Tibial nerve (tissue), 4 donors: Measurements from ENCODE around the gene IP6K2. TPM values are rescaled to one million over a fixed set of nuclear protein-coding genes. Genes with fewer than 3 reads are reported as not detected.

Experiments used
- DNase-seq, 2 donors: peaks; one replicate each; pipeline ENCODE4 v3.0.0-alpha.2; 2019; ENCODE audit warnings: low spot score in 2 of 2
- H3K27ac ChIP-seq, 4 donors: fragments of 200-600 bp; sonication (generic) in 3 of 4; one replicate each; pipeline ENCODE4 v1.5.1; 2017 to 2019; ENCODE audit warnings: mild to moderate bottlenecking in 1 of 4
- H3K27me3 ChIP-seq, 2 donors: fragments of 200-600 bp; sonication (generic) in 1 of 2; one replicate each; pipeline versions ENCODE4 v1.5.1 to v1.6.0; 2017 to 2019
- H3K36me3 ChIP-seq, 3 donors: fragments of 200-600 bp; sonication (generic); one replicate each; pipeline ENCODE4 v1.5.1; 2018 to 2019
- H3K4me1 ChIP-seq, 4 donors: fragments of 200-600 bp; sonication (generic) in 3 of 4; one replicate each; pipeline ENCODE4 v1.5.1; 2017 to 2019
- H3K4me3 ChIP-seq, 4 donors: fragments of 200-600 bp; sonication (generic) in 3 of 4; one replicate each; pipeline ENCODE4 v1.5.1; 2017 to 2019; ENCODE audit warnings: mild to moderate bottlenecking in 1 of 4, moderate library complexity in 1 of 4
- H3K9me3 ChIP-seq, 4 donors: fragments of 200-600 bp; sonication (generic) in 3 of 4; one replicate each; pipeline ENCODE4 v1.5.1; 2017 to 2019
- EP300 ChIP-seq, 2 donors: sonication (generic); formaldehyde crosslinking; IDR thresholded peaks; one replicate each; pipeline ENCODE4 v1.6.1; 2017; ENCODE audit warnings: antibody characterized with exemption in 2 of 2, mild to moderate bottlenecking in 1 of 2
- POLR2A ChIP-seq, 2 donors: fragments of 450-650 bp; IDR thresholded peaks; one replicate each; pipeline ENCODE4 v1.6.1; 2017; ENCODE audit warnings: antibody characterized with exemption in 2 of 2, mild to moderate bottlenecking in 2 of 2, moderate library complexity in 2 of 2
- WGBS, 2 donors: methylation state at CpG; one replicate each; pipeline ENCODE4 v1.1.5; 2018; 5-methylcytosine and 5-hydroxymethylcytosine counted together
- total RNA-seq, 4 donors: library from RNA; depleted of rRNA; stranded (reverse); fragments of >200 nt; gene quantifications; one replicate each; pipeline ENCODE4 v1.1.0, GENCODE V29; 2016
- TF ChIP-seq, protein P1 (sequence below), 5 experiments: fragments of 200-600 bp in 3 of 5; fragments of 450-650 bp in 2 of 5; sonication (generic) in 3 of 5; IDR thresholded peaks; one replicate each; pipeline ENCODE4 v1.5.1; 2016 to 2019; ENCODE audit warnings: antibody characterized with exemption in 5 of 5, mild to moderate bottlenecking in 3 of 5, moderate library complexity in 2 of 5

IP6K2 gene
- total RNA-seq, 4 donors from 2014 or later = 130 to 202 (median 171) TPM

DNA sequence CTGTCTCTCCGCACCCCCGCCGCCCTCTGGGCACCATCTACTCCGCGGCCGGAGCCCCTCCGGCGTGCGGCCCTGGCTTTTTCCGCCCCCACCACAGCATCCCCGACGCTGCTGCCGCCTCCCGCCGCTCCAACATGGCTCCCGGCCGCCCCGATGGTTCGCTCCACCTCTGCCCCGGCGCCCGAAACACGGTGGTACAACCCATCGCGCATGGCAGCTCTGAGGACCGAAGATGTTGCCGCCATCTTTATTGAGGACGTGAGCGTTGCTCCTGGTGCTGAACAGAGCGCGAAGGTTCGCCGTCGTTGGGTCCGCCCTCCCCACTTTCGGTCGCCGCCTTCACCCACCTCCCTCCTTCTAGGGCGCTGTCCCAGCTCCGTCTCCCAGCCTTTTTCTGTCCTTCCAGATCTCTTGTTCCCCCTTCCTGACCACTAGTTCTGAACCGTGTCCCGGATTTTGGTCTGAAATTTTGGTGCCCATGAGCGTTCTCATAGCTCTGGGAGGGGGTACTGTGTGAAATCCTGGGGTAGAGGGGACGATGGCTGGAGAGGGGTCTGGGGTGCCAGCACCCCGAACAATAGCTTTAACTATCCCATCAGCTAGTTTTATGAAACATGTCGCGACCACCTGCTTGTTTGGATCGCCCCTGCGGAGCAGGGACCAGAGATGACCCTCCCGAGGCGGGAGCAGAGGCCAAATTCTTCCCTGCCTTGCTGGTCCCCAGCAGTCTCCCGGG, 54.1 kb downstream of the IP6K2 start, which contains the start of gene CELSR3:
Gene CELSR3 (minus strand): TSS at position 134 of the 736 bp plus-strand sequence. CDS start 252 bp downstream, outside the sequence.
- Histone ChIP-seq H3K4me3 (peak within 1 kb of the TSS; percentile 47 to 60 (median 54)), H3K27ac (peak within 1 kb of the TSS; percentile 75 to 98 (median 92)), H3K36me3 (no peaks in the 10 kb centered on the region), H3K27me3 (peaks cover 0 to 20% of the 10 kb centered on the region in 2 donors), H3K9me3 (no peaks in the 10 kb centered on the region), H3K4me1 (peaks cover 0 to 33% (median 8%) of the 10 kb centered on the region in 4 donors)
- WGBS, 2 donors = 1% methylated on average over 24 to 38 of the region's 52 CpGs
- TF ChIP-seq POLR2A (IDR thresholded peaks at IDR 0.05) (peak; percentile 35 to 47), EP300 (IDR thresholded peaks at IDR 0.05) (peak in 1 of 2 donors; percentile 74)
- TF ChIP-seq, protein P1, sequence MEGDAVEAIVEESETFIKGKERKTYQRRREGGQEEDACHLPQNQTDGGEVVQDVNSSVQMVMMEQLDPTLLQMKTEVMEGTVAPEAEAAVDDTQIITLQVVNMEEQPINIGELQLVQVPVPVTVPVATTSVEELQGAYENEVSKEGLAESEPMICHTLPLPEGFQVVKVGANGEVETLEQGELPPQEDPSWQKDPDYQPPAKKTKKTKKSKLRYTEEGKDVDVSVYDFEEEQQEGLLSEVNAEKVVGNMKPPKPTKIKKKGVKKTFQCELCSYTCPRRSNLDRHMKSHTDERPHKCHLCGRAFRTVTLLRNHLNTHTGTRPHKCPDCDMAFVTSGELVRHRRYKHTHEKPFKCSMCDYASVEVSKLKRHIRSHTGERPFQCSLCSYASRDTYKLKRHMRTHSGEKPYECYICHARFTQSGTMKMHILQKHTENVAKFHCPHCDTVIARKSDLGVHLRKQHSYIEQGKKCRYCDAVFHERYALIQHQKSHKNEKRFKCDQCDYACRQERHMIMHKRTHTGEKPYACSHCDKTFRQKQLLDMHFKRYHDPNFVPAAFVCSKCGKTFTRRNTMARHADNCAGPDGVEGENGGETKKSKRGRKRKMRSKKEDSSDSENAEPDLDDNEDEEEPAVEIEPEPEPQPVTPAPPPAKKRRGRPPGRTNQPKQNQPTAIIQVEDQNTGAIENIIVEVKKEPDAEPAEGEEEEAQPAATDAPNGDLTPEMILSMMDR (IDR thresholded peaks at IDR 0.05) = no peak
- DNase-seq = peak; percentile 49 to 57

DNA sequence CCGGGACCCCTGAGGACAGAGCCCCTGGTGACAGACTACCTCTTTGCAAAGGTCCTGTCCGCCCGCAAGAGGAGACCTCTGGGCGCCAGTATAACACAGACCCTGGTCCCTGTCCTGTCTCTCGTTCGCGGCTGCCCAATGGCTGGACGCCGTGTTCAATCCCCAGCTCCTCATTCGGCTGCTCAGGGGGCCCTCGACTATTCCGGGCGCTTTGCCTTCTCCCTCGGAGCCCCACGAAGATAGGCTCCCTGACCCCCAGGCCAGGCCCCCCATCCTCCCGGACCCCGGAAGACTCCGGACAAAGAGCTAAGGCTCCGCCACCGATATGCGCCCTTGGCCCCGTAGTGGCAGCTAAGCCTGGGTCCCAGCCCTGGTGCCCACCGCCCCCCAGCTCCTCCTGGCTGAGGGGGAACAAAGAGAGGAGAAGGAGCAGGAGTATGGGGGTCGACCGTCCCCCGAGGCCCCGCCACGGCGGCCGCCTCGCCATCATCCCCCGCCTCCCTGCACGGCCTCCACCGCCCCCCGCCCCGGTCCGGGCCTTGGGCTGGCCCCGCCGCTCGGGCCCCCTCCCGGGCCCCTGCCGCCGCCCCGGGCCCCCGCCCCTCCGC, 54.8 kb downstream of the IP6K2 start:
- H3K4me3 ChIP-seq = peak overlapping the region; percentile 47 to 60 (median 54)
- peak overlapping the region in 2 of 4 donors; percentile 93 to 98 for H3K27ac ChIP-seq
- DNase-seq = no peak
- peaks cover 0 to 20% of the 10 kb centered on the region in 2 donors for H3K27me3 ChIP-seq
- WGBS, 2 donors = 3 to 5% methylated on average over 10 to 19 of the region's 46 CpGs
- no peaks in the 10 kb centered on the region for H3K36me3 ChIP-seq
- H3K9me3 ChIP-seq = no peaks in the 10 kb centered on the region
- peaks cover 0 to 33% (median 8%) of the 10 kb centered on the region in 4 donors for H3K4me1 ChIP-seq
- TF ChIP-seq EP300 (IDR thresholded peaks at IDR 0.05) = no peak
- TF ChIP-seq POLR2A (IDR thresholded peaks at IDR 0.05) = no peak
- TF ChIP-seq, protein P1 (IDR thresholded peaks at IDR 0.05) = no peak

DNA sequence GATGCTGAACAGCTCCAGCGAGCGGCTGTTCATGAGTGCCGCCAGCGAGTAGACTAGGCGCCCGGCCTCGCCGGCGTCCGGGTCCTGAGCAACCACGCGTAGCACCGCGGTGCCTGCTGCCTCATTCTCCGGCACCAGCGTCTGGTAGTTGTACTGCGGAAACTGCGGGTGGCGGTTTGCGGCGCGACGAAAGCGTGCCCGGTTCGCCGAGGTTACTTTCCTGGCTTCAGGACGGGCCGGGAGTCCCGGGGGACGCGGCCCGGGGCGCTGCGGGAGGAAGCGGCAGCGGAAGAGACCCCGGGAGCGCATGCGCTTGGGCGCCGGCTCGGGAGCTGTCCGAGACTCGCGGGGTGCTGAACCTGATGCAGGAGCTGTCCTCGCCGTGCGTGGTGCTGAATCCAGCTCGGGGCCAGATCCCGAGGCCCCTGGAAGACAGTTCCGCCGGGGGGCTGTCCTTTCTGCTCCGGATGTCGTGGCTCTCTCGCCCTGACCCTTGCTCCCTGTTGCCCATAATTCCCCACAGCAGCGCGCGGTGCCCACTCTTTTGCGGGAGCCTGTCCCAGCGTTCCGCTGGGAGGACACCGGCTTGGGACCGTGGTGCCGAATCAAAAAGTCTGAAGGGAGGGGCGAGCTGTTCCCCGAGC, 55.4 kb downstream of the IP6K2 start:
- Histone ChIP-seq H3K36me3 (no peaks in the 10 kb centered on the region), H3K27ac (no peak overlapping the region), H3K4me1 (peaks cover 0 to 36% (median 8%) of the 10 kb centered on the region in 4 donors), H3K4me3 (peak overlapping the region; percentile 11 to 43 (median 38)), H3K9me3 (no peaks in the 10 kb centered on the region), H3K27me3 (peaks cover 0 to 20% of the 10 kb centered on the region in 2 donors)
- TF ChIP-seq EP300 (IDR thresholded peaks at IDR 0.05) = peak in 1 of 2 donors; percentile 51
- TF ChIP-seq POLR2A (IDR thresholded peaks at IDR 0.05) = no peak
- TF ChIP-seq, protein P1 (IDR thresholded peaks at IDR 0.05) = peak in 1 of 5 experiments; percentile 10
- DNase-seq = peak; percentile 46 to 63
- 1 to 3% methylated on average over 32 to 65 of the region's 67 CpGs for WGBS, 2 donors

DNA sequence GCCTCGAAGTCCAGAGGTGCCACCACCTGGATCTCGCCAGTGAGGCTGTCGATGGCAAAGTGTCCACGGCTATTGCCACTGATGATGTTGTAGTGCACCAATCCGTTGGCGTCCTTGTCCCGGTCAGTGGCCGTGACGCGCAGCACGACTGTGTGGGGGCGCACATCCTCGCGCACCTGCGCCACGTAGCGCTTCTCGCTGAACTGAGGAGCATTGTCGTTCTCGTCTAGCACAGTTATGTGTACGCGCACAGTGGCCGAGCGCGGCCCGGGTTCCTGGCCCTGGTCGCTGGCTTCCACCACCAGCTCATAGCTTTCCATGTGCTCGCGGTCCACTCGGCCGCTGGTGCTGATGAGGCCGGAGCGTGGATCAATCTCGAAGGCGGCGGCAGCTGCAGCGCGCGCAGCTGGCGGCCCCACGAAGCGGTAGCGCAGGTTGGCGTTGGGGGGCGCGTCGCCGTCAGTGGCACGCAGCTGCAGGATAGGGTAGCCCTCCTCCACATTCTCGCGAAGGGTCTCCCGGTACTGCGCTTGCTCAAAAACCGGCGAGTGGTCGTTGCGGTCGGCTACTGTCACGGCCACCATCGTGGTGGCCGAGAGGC, 56.1 kb downstream of the IP6K2 start:
- no peak for DNase-seq
- Histone ChIP-seq H3K9me3 (no peaks in the 10 kb centered on the region), H3K27me3 (peaks cover 0 to 20% of the 10 kb centered on the region in 2 donors), H3K4me1 (peaks cover 0 to 43% (median 8%) of the 10 kb centered on the region in 4 donors), H3K27ac (no peak overlapping the region), H3K36me3 (no peaks in the 10 kb centered on the region), H3K4me3 (peak overlapping the region in 2 of 4 donors; percentile 11 to 43)
- WGBS, 2 donors = 67 to 71% methylated on average over 52 to 59 of the region's 61 CpGs
- TF ChIP-seq POLR2A (IDR thresholded peaks at IDR 0.05) (no peak), EP300 (IDR thresholded peaks at IDR 0.05) (no peak)

DNA sequence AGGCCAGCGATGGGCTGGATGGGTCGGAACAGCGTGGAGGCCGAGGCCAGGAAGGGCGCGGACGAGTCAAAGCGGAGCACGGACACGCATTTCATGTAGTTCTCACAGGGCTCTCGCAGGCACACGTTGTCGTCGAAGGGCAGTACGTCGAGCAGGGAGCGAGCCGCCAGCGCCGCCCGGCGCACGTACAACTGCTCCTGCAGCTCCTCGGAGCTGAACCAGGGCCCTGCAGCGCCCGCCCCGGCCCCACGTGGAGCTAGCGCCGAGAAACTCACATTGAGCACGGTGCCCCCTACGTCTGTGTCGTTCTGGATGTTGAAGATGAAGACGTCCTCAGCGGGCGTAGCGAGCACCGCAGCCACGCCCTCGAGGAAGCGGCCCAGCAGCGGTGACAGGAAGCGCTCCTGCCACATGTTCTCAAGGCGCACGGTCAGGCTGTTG, 60.2 kb downstream of the IP6K2 start:
- Histone ChIP-seq H3K27me3 (peaks cover 0 to 6% of the 10 kb centered on the region in 2 donors), H3K4me3 (peak overlapping the region; percentile 39 to 69 (median 64)), H3K4me1 (peaks cover 0 to 25% (median 11%) of the 10 kb centered on the region in 4 donors), H3K27ac (peak overlapping the region; percentile 2 to 82 (median 72)), H3K9me3 (no peaks in the 10 kb centered on the region), H3K36me3 (no peaks in the 10 kb centered on the region)
- DNase-seq = no peak
- TF ChIP-seq, protein P1 (IDR thresholded peaks at IDR 0.05) = no peak
- no peak for TF ChIP-seq EP300 (IDR thresholded peaks at IDR 0.05)
- TF ChIP-seq POLR2A (IDR thresholded peaks at IDR 0.05) = no peak
- WGBS, 2 donors = 67 to 81% methylated on average over 34 to 42 of the region's 45 CpGs
